Left lung (tissue), 10 donors: Measurements from ENCODE around the gene KCNJ5. TPM values are rescaled to one million over a fixed set of nuclear protein-coding genes. Genes with fewer than 3 reads are reported as not detected.

ENCODE experiments used
- ATAC-seq: fragments of 200-7000 bp; cut with Tn5 transposase; one replicate; pipeline ENCODE4 v1.9.1; 2020; ENCODE audit warnings: moderate library complexity
- DNase-seq, 4 donors: peaks; one replicate each; pipeline ENCODE4 v3.0.0-alpha.2; 2013 to 2020
- H3K27ac ChIP-seq, 2 donors: fragments of 200-600 bp; sonication (generic) in 1 of 2; one replicate each; pipeline versions ENCODE4 v1.5.0 to v1.8.0; 2020 to 2021
- H3K27me3 ChIP-seq, 2 donors: fragments of 200-600 bp; sonication (generic) in 1 of 2; one replicate each; pipeline versions ENCODE4 v1.5.0 to v1.8.0; 2020 to 2021
- H3K36me3 ChIP-seq, 2 donors: fragments of 200-600 bp; sonication (generic) in 1 of 2; one replicate each; pipeline versions ENCODE4 v1.5.0 to v1.8.0; 2020 to 2021
- H3K4me1 ChIP-seq, 2 donors: fragments of 200-600 bp; one replicate each; pipeline ENCODE4 v1.8.0; 2021
- H3K4me3 ChIP-seq, 2 donors: fragments of 200-600 bp; sonication (generic) in 1 of 2; one replicate each; pipeline versions ENCODE4 v1.5.0 to v1.8.0; 2020 to 2021; ENCODE audit warnings: mild to moderate bottlenecking in 1 of 2
- H3K9me3 ChIP-seq, 2 donors: fragments of 200-600 bp; sonication (generic) in 1 of 2; one replicate each; pipeline versions ENCODE4 v1.5.0 to v1.8.0; 2020 to 2021
- intact Hi-C, 2 donors: fragments of 100-400 bp; cut with DNase I; formaldehyde crosslinking; loops; one replicate each; pipeline versions ENCODE4 v1.11.2 to v1.14.2; 2022
- polyA plus RNA-seq, 6 donors: library from polyadenylated mRNA; unstranded; fragments of 120-200 nt; gene quantifications; one replicate each; pipeline ENCODE4 v1.2.1, GENCODE V29; 2013; ENCODE audit not compliant: insufficient read length in 6 of 6
- total RNA-seq, 2 donors: library from RNA; stranded (reverse); fragmentation: NEBNext Ultra II Directional; extraction: Animal tissue kit (Norgen Biotek cat#: 25700); gene quantifications; one replicate each; pipeline ENCODE4 v1.2.1, GENCODE V29; 2021
- TF ChIP-seq, protein P1 (sequence below), 2 donors: fragments of 200-600 bp; sonication (generic) in 1 of 2; IDR thresholded peaks; one replicate each; pipeline versions ENCODE4 v1.5.0 to v1.8.0; 2021; ENCODE audit warnings: antibody characterized with exemption in 2 of 2
- donor health status: DM: no; HTN: yes; CAD: no.
- donor health status: DM: no; HTN: no; CAD: no.

The KCNJ5 gene
- total and polyA plus RNA-seq, 8 donors, result 3.8 to 15.6 (median 11.3) TPM

DNA sequence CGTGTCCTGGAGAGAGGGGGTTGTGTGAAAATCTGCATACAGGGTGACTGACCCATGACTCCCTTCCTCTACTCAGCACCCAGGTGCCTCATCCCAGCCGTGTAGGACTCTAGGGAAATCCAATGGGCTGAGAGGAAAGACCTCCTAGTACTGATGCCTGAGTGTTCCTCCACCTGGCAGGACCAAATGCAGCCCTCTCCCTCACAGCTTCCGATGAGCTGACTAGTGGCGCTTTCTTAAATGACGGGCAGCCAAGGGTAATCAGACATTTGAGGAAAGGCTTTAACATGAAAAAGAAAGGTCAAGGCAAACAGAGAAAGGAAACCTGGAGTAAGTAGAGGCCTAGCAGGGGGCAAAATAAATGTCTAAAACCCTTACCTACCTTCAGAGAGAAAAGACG is 19.1 kb upstream of the KCNJ5 start:
- H3K4me1 ChIP-seq, result no peaks in the 10 kb centered on the region
- H3K27me3 ChIP-seq, result no peaks in the 10 kb centered on the region
- no peak for ATAC-seq
- TF ChIP-seq, protein P1, sequence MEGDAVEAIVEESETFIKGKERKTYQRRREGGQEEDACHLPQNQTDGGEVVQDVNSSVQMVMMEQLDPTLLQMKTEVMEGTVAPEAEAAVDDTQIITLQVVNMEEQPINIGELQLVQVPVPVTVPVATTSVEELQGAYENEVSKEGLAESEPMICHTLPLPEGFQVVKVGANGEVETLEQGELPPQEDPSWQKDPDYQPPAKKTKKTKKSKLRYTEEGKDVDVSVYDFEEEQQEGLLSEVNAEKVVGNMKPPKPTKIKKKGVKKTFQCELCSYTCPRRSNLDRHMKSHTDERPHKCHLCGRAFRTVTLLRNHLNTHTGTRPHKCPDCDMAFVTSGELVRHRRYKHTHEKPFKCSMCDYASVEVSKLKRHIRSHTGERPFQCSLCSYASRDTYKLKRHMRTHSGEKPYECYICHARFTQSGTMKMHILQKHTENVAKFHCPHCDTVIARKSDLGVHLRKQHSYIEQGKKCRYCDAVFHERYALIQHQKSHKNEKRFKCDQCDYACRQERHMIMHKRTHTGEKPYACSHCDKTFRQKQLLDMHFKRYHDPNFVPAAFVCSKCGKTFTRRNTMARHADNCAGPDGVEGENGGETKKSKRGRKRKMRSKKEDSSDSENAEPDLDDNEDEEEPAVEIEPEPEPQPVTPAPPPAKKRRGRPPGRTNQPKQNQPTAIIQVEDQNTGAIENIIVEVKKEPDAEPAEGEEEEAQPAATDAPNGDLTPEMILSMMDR (IDR thresholded peaks at IDR 0.05), result no peak
- H3K27ac ChIP-seq, result no peak overlapping the region
- no peak for DNase-seq
- intact Hi-C loops, result no loop called here
- H3K36me3 ChIP-seq, result no peaks in the 10 kb centered on the region
- no peaks in the 10 kb centered on the region for H3K9me3 ChIP-seq
- H3K4me3 ChIP-seq, result no peak overlapping the region

DNA sequence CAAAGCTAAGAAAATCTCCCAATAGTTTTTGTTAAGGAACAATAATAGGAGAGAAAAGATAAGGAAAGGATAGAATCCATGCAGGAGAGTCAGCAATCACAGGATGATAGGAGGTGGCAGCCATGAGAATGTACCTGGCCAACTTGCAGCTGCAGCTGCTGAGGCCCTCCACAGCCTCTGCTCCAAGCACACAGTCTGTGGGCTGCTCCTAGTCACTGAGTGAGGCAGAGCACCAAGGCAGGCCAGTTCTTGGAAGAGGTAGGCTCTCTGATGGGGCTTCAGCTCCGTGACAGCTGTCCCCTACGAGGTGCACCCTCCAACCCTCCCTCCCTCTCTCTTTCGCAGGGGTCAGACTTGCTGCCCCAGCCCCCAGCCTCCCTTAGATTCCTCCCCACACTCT is 18.6 kb upstream of the KCNJ5 start:
- H3K4me3 ChIP-seq, result no peak overlapping the region
- H3K27me3 ChIP-seq, result no peaks in the 10 kb centered on the region
- no peaks in the 10 kb centered on the region for H3K36me3 ChIP-seq
- H3K27ac ChIP-seq, result no peak overlapping the region
- H3K4me1 ChIP-seq, result no peaks in the 10 kb centered on the region
- intact Hi-C loops, result no loop called here
- DNase-seq (no peak), ATAC-seq (no peak)
- TF ChIP-seq, protein P1 (IDR thresholded peaks at IDR 0.05), result no peak
- no peaks in the 10 kb centered on the region for H3K9me3 ChIP-seq

DNA sequence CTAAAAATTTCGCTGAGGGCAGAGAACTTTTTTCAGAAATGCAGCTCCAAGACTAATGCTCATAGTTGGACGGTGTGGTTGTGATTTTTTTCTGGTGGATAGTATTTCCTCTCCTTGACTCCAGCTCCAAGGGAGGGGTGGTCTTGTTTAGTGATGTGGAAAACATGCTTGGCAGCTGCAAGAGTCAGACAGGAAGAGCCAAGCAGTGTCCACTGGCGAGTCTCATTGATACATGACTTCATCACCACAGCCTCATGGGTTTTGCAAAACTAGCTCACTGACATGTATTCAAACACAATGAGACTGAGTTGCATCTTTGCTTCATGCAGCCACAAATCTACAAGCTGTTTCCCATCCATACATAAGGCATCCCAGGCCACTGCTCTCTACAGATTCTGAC is 16.7 kb upstream of the KCNJ5 start:
- DNase-seq, result no peak

DNA sequence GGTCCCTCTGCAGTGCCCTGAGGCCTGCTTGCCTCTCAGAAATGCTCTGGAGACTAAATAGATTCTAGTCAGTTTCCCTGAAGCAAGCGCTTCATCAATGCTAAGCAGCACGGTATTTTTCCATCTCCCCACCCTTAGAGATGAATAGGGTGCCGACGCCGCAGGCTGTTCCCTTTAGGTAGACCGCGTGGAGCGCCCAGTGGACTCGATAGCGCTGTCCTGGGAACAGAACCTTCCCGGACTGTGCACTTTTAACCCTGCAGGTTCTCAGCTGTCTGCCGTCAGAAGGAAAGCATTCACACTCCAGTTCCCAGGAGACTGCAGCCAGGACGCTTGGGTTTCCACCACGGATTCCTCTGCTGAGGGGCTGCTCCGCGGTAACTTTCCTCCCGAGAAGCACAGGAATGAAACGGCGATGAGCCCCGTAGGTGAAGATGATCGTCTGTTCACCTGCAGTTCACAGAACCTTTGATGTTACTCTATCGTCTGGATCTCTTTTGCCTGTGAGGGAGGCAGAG is 15.0 kb upstream of the KCNJ5 start:
- TF ChIP-seq, protein P1 (IDR thresholded peaks at IDR 0.05), result no peak
- Histone ChIP-seq H3K4me3 (no peak overlapping the region), H3K27ac (no peak overlapping the region), H3K9me3 (no peaks in the 10 kb centered on the region), H3K4me1 (no peaks in the 10 kb centered on the region), H3K36me3 (no peaks in the 10 kb centered on the region), H3K27me3 (no peaks in the 10 kb centered on the region)
- DNase-seq, result no peak
- ATAC-seq, result no peak
- intact Hi-C loops, result no loop called here

More for the DNA sequence above, 16.7 kb upstream of the KCNJ5 start:
- Histone ChIP-seq H3K27ac (no peak overlapping the region), H3K4me3 (no peak overlapping the region), H3K9me3 (no peaks in the 10 kb centered on the region), H3K4me1 (no peaks in the 10 kb centered on the region), H3K27me3 (no peaks in the 10 kb centered on the region), H3K36me3 (no peaks in the 10 kb centered on the region)
- TF ChIP-seq, protein P1 (IDR thresholded peaks at IDR 0.05), result no peak
- ATAC-seq, result no peak
- intact Hi-C loops, result no loop called here

DNA sequence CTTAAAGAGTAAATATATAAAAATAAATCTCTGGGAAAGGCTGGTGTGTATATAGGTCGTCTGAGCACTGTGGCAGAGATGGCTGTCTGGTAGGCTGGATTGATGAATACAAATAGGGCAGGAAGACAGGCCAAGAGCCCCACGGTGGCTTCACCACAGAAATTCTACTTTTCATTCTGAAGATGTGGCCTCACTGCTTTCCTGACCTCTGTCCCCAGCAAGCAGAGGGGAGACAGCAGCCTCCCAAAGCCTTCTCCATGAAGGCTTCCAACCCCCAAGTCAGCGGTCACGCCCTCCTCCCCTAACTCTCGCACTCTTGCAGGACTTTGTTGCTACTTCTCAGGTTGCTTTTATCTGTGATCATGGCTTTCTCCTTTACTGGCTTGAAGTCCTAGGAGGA is 13.4 kb upstream of the KCNJ5 start:
- intact Hi-C loops, result no loop called here
- ATAC-seq (no peak), DNase-seq (no peak)
- H3K9me3 ChIP-seq, result no peaks in the 10 kb centered on the region
- H3K27ac ChIP-seq, result no peak overlapping the region
- H3K27me3 ChIP-seq, result no peaks in the 10 kb centered on the region
- TF ChIP-seq, protein P1 (IDR thresholded peaks at IDR 0.05), result no peak
- H3K4me3 ChIP-seq, result no peak overlapping the region
- H3K36me3 ChIP-seq, result no peaks in the 10 kb centered on the region
- no peaks in the 10 kb centered on the region for H3K4me1 ChIP-seq
